ENCODE results near the gene TFDP2. TPM values are rescaled to one million over a fixed set of nuclear protein-coding genes. Genes with fewer than 3 reads are reported as not detected.
"Not testable (repeated sequence)": the region's sequence is repeated elsewhere in the genome, so short reads cannot be mapped to it uniquely, and the experiment has no call there.

TFDP2 gene
- total and polyA plus RNA-seq, 7 donors: 5.5 to 46.9 (median 29.7) TPM

- 11 to 18% (median 17%) methylated on average over 11 of the region's 11 CpGs for WGBS, 3 donors
- Histone ChIP-seq H3K27me3 (ENCODE audit: insufficient read depth in 3 of 3, low read length in 2 of 3) (no peaks in the 10 kb centered on the region), H3K27ac (peak overlapping the region; percentile 84), H3K4me3 (peak overlapping the region; percentile 84), H3K4me1 (peaks cover 21% of the 10 kb centered on the region), H3K36me3 (ENCODE audit: insufficient read depth in 1 of 2, low read depth in 1 of 2) (no peaks in the 10 kb centered on the region), H3K9me3 (no peaks in the 10 kb centered on the region)
- intact Hi-C loops (cut with DNase I): loop anchor here in 1 of 2 donors (10.0 kb wide), 1 partner anchor 183 kb away; no protein-coding TSS in a partner anchor
- TF ChIP-seq CTCF (IDR thresholded peaks at IDR 0.05): no peak
- ATAC-seq: peak in 1 of 4 donors; percentile 6
- DNase-seq: no peak
Observed at GRCh38 chr3:142148044-142148791, 1.1 kb downstream of the TFDP2 start.

- H3K27ac ChIP-seq; DNase-seq; H3K9me3 ChIP-seq; H3K36me3 ChIP-seq (ENCODE audit: insufficient read depth in 1 of 2, low read depth in 1 of 2); H3K4me3 ChIP-seq; ATAC-seq; H3K27me3 ChIP-seq (ENCODE audit: insufficient read depth in 3 of 3, low read length in 2 of 3): not testable (repeated sequence)
- intact Hi-C loops (cut with DNase I): loop anchor here in 1 of 2 donors (10.0 kb wide), 1 partner anchor 180 kb away; no protein-coding TSS in a partner anchor
- H3K4me1 ChIP-seq: peaks cover 21% of the 10 kb centered on the region
- WGBS, 3 donors: 86 to 90% (median 89%) methylated on average over 5 of the region's 5 CpGs
Observed at GRCh38 chr3:142144587-142144986, 4.8 kb downstream of the TFDP2 start.

- ATAC-seq; H3K4me1 ChIP-seq; H3K27me3 ChIP-seq (ENCODE audit: insufficient read depth in 3 of 3, low read length in 2 of 3); H3K36me3 ChIP-seq (ENCODE audit: insufficient read depth in 1 of 2, low read depth in 1 of 2); H3K27ac ChIP-seq; DNase-seq; H3K4me3 ChIP-seq; H3K9me3 ChIP-seq: not testable (repeated sequence)
- intact Hi-C loops (cut with DNase I): loop anchor here in 1 of 2 donors (10.0 kb wide), 1 partner anchor 176 kb away; no protein-coding TSS in a partner anchor
- 95 to 97% (median 96%) methylated on average over 15 of the region's 15 CpGs for WGBS, 3 donors
Observed at GRCh38 chr3:142140608-142141285, 8.6 kb downstream of the TFDP2 start.

- H3K36me3 ChIP-seq (ENCODE audit: insufficient read depth in 1 of 2, low read depth in 1 of 2); H3K27me3 ChIP-seq (ENCODE audit: insufficient read depth in 3 of 3, low read length in 2 of 3); H3K9me3 ChIP-seq; H3K4me3 ChIP-seq; intact Hi-C loops (cut with DNase I); H3K27ac ChIP-seq; ATAC-seq; DNase-seq; H3K4me1 ChIP-seq: not testable (repeated sequence)
- 82 to 97% (median 92%) methylated on average over 1 to 2 of the region's 2 CpGs for WGBS, 3 donors
Observed at GRCh38 chr3:142137089-142137488, 12.3 kb downstream of the TFDP2 start.

- TF ChIP-seq CTCF (IDR thresholded peaks at IDR 0.05): no peak
- Histone ChIP-seq H3K4me3 (no peak overlapping the region), H3K36me3 (ENCODE audit: insufficient read depth in 1 of 2, low read depth in 1 of 2) (peaks cover 0 to 4% of the 10 kb centered on the region in 2 donors), H3K4me1 (no peaks in the 10 kb centered on the region), H3K27me3 (ENCODE audit: insufficient read depth in 3 of 3, low read length in 2 of 3) (no peaks in the 10 kb centered on the region), H3K27ac (no peak overlapping the region), H3K9me3 (no peaks in the 10 kb centered on the region)
- no peak for DNase-seq
- WGBS, 3 donors: 38 to 72% (median 50%) methylated on average over 3 of the region's 3 CpGs
- no peak for ATAC-seq
- intact Hi-C loops (cut with DNase I): no loop called here
Observed at GRCh38 chr3:142134799-142135325, 14.5 kb downstream of the TFDP2 start.

Data from psoas muscle (tissue), 8 donors.